ENCODE data around the gene CD82.
A peak's percentile ranks its signal among the peaks of the same experiment; 100 is the strongest.

CD82 gene

DNA sequence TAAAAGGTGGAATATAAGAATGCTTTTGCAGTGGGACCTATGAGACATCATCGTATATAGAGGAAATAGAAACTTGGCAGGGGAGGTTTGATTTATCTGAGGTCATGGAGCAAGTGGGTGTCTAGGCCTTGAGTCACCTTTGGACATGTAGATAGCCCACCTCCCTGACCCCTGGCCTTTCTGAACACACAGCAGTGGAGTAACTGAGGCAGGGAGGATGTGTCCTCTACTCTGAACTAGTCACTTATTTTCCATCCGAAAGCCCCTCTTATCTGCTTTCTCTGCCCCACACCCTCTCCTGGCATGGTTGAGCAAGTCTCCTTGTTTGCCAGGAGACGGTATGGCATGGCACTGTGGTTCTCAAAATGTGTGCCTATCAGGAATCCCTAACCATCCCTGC is 7.9 kb downstream of the CD82 start:
- FAIRE-seq (peak; percentile 28), DNase-seq (ENCODE audit: insufficient read length, low spot score) (no peak)

GRCh38 chr11:44574610-44575287 is 9.3 kb downstream of the CD82 start:
- FAIRE-seq (peak; percentile 91), DNase-seq (ENCODE audit: insufficient read length, low spot score) (no peak)

DNA sequence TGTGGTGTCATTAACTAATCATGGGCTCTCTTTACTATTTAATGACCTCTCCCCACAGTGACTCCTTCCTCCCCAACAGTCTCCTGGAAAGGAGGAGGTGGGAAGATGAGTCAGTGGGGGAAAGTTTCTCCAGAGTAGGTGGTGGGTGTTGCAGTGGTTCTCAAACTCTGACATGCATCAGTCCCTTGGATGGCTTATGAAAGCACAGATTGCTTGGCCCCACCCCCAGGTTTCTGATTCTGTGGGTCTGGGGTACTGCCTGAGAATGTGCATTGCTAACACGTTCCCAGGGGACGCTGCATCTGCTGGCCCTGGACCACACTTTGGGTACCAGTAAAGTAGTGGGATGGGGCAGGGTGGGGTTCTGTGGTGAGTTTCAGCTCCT is 9.8 kb downstream of the CD82 start:
- DNase-seq (ENCODE audit: insufficient read length, low spot score) (no peak), FAIRE-seq (no peak)

GRCh38 chr11:44575962-44576361 is 10.5 kb downstream of the CD82 start:
- DNase-seq (ENCODE audit: insufficient read length, low spot score) (no peak), FAIRE-seq (peak; percentile 14)

DNA sequence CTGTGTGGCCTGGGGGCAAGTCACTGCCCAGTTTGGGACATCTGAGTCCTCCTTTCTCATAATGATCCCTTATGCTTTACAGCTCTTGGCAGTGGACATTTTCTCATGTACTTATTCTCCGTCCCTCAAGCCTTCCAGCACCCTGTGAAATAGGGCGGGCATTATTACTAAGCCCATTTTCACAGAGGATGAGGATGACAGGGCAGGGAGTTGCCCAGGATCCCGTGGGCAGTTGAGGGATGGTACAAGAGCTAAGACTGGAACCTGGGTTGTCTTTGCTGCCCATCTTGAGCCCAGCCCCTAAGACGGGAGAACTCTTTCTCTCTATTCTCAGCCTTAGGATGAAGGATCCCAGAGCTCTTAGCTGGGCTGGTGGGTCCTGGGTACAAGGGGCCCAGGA is 11.2 kb downstream of the CD82 start:
- peak; percentile 53 for FAIRE-seq
- no peak for DNase-seq (ENCODE audit: insufficient read length, low spot score)

GRCh38 chr11:44577231-44577830 is 11.9 kb downstream of the CD82 start:
- peak; percentile 21 for FAIRE-seq
- no peak for DNase-seq (ENCODE audit: insufficient read length, low spot score)

DNA sequence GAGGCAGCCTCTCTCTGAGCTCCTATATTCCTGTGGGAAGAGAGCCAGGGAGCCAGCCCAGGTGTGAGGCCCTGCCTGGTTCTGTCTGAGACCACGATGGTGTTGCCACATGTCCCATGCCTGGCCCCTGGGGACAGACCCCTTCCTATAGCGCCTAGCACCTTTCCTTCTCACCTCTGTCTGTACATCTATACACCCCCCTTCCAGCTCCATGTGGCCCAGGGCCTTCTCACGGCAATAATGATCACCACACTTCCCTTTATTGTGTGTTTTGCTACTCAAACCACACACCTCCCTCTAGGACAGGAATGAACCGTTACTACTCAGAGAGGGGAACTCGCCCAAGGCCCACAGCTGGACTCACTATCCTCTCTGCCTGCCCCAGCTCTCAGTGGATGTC is 12.8 kb downstream of the CD82 start:
- peak; percentile 66 for FAIRE-seq
- DNase-seq (ENCODE audit: insufficient read length, low spot score): no peak

DNA sequence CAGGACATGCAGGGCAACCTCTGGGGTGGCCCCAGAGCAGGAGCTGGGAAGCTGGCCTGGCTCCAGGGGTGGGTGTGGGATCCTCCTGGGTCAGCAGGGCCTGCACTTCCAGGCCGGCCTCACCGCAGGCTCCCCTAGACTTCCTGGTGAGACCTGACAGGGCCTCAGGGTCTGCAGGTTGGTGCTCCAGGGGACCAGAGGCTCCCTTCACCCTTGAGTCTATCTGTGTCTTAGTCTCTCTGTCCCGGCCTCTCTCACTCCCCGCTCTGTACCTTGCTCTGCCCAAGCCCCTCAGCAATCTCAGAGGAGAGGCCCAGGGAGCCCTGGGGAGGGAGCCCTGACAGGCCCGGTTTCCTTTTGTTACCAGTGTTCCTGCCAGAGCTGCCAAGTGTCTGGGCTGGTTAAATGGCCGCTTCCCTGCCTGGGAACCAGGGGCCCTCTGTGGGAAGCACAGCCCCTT is 13.9 kb downstream of the CD82 start:
- FAIRE-seq: no peak
- DNase-seq (ENCODE audit: insufficient read length, low spot score): no peak

GRCh38 chr11:44580701-44581100 is 15.2 kb downstream of the CD82 start:
- no peak for FAIRE-seq

DNA sequence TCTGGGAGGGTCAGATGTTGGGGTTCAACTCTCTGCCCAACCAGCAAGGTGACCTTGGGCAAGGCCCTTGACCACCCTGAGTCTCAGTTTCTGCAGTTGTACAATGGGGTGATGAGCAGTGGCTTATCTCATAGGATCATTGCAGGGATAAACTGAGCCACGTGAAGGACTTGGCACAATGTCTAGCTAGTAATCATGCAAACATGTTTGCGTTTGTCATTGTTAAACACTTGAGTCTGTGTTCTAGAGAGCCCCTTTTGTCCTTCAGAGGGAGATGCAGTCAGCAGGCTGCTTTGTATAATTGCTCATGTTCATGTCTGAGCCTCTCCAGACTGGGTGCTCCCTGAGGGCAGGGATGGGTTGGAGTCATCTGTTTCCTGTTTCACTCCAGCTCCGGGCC is 15.8 kb downstream of the CD82 start:
- FAIRE-seq (no peak), DNase-seq (ENCODE audit: insufficient read length, low spot score) (no peak)

More at GRCh38 chr11:44580701-44581100, 15.2 kb downstream of the CD82 start:
- no peak for DNase-seq (ENCODE audit: insufficient read length, low spot score)

- DNase-seq (ENCODE audit: insufficient read length, low spot score): no peak
- peak; percentile 28 for FAIRE-seq
These were observed 17.3 kb downstream of the CD82 start for GRCh38 chr11:44582641-44583352.

- DNase-seq (ENCODE audit: insufficient read length, low spot score) (no peak), FAIRE-seq (no peak)
These were observed 17.8 kb downstream of the CD82 start for GRCh38 chr11:44583353-44583669.

- DNase-seq (ENCODE audit: insufficient read length, low spot score) (no peak), FAIRE-seq (no peak)
These were observed 20.0 kb downstream of the CD82 start for GRCh38 chr11:44585421-44585820.

GRCh38 chr11:44589301-44589700 is 23.8 kb downstream of the CD82 start:
- FAIRE-seq: no peak
- no peak for DNase-seq (ENCODE audit: insufficient read length, low spot score)

DNA sequence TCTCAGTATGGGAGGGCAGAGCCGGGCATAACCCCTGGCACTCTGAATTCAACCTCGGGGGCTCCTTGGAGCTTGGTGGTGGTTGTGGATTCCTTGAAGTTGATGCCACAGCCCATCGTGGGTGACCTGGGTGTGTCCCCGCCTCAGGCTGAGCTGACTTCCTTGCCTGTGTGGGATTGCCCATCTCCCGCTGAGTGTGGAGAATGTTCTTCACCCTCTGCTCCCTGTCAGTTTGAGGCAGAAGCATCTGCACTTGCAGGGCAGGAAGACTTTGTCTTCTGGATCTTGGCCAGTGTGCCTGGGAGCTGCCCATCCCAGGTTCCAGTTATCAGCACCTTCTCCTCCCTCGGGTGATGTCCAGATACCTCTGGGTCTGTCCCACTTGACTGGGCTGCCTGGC is 25.3 kb downstream of the CD82 start:
- DNase-seq (ENCODE audit: insufficient read length, low spot score): no peak
- FAIRE-seq: no peak

DNA sequence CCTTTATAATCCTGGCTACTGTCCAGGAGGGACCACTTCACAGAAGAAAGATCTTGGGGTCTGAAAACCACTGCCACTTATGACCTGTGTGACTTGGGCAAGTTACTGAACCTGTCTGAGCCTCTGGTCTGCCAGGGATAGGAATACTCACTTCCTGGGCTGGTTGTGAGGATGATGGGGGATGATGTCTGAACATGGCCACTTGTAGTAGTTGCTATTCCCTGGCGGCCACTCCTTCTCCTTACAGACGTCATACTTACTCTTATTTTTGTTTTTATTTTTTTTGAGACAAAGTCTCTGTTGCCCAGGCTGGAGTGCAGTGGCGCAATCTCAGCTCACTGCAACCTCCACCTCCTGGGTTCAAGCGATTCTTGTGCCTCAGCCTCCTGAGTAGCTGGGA is 26.1 kb downstream of the CD82 start:
- FAIRE-seq: no peak
- DNase-seq (ENCODE audit: insufficient read length, low spot score): no peak

GRCh38 chr11:44592125-44592940 is 26.9 kb downstream of the CD82 start:
- FAIRE-seq: no peak

GRCh38 chr11:44593251-44593650 is 27.8 kb downstream of the CD82 start:
- DNase-seq (ENCODE audit: insufficient read length, low spot score) (no peak), FAIRE-seq (no peak)

More at GRCh38 chr11:44592125-44592940, 26.9 kb downstream of the CD82 start:
- no peak for DNase-seq (ENCODE audit: insufficient read length, low spot score)

DNA sequence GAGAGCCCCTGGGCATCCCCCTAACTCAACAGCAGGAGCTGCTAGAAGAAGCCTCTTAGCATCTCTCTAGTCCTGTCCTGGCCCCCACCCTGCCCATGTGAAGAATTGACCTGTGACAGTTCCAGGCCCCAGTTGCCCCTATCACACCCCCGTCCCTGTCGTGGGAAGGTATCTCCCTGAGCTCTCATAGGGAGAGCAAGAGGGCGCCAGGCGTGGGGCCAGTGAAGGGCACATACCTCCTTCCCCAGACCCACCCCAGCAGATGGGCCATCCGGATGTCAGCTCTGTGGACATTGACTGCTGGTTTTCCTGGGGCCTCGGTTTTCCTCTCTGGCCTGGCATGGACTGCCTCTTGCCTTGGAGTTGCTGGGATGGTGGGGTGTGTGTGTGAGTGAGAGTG is 29.5 kb downstream of the CD82 start:
- FAIRE-seq (peak; percentile 40), DNase-seq (ENCODE audit: insufficient read length, low spot score) (no peak)

DNA sequence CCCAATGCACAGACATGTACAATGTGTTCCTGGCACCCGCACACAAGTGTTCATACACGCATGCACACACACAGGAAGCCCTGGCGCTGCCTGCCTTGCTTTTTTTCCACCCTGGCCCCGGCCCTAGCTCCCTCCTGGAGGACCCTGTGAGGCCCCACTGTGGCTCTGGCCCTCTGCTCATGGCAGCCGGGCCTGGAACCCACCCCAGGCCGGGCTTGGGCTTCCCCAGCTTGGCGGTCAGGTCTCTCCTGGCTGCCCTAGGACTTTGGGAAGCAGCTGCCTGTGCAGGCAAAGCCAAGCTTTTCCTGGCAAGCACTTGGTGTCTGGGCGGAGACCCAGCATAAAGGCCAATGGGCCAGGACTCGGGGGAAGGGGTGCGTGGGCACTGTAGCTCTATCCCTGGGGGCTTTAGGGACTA is 30.5 kb downstream of the CD82 start:
- DNase-seq (ENCODE audit: insufficient read length, low spot score): no peak

More for the DNA sequence above, 30.5 kb downstream of the CD82 start:
- FAIRE-seq: no peak

All from GM19239 (cell line).